H1 (cell line): ENCODE measurements around the gene WDR11. TPM values are rescaled to one million over a fixed set of nuclear protein-coding genes. Genes with fewer than 3 reads are reported as not detected.

Experiments used
- MAFK ChIP-seq: IDR thresholded peaks from 2 replicates; pipeline ENCODE4 v1.6.1; 2012; ENCODE audit warnings: low read depth, mild to moderate bottlenecking, improper control_type of control experiment, low read length
- NRF1 ChIP-seq: IDR thresholded peaks from 2 replicates; pipeline ENCODE4 v1.6.1; 2011; ENCODE audit warnings: mild to moderate bottlenecking, low read depth, low read length, improper control_type of control experiment
- polyA plus RNA-seq, 7 experiments: library from polyadenylated mRNA; depleted of rRNA in 3 of 7; stranded (reverse) in 5 of 7; unstranded in 2 of 7; fragments of >200 nt in 5 of 7; fragments of 200-250 nt in 2 of 7; gene quantifications; 1 replicate in 5 of 7; 2 replicates in 1 of 7; 4 replicates in 1 of 7; pipeline versions ENCODE4 v1.2.1 to v1.2.3, GENCODE V29; 2011 to 2013; ENCODE audit warnings: missing spikeins in 2 of 7, mixed read lengths in 2 of 7
- total RNA-seq: library from RNA; stranded (reverse); fragmentation: NEBNext Ultra II Directional; extraction: Animal tissue kit (Norgen Biotek cat#: 25700); gene quantifications from 2 replicates; pipeline ENCODE4 v1.2.1, GENCODE V29; 2021

WDR11 gene
- total and polyA plus RNA-seq, 2 of the 8 experiments (the other 6 are each of a cell fraction or from before 2014, with no cell fraction given) = 39.7 to 41.9 TPM

DNA sequence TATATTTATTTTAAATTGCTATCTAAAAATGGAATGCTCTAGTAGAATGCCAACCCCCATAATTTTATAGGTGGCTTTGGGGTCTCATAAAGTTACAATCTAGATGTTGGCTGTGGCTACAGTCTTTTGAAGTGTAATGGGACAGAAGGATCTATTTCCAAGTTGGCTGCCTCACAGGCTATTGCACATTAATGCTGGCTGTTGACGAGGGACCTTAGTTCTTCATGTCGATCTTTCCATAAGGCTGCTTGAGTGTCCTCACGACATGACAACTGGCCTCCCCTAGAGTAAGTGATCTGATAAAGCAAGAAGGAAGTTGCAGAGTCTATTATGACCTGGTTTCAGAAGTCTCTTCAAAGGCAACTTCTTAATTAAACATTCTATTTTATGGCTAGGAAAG, 36.3 kb downstream of the WDR11 start (continued):
- TF ChIP-seq NRF1 = no peak
- TF ChIP-seq MAFK = no peak
